ENCODE measurements around the gene UPF3A.

UPF3A gene

GRCh38 chr13:114264886-114265611 is 16.4 kb upstream of the UPF3A start:
- no peak for DNase-seq

DNA sequence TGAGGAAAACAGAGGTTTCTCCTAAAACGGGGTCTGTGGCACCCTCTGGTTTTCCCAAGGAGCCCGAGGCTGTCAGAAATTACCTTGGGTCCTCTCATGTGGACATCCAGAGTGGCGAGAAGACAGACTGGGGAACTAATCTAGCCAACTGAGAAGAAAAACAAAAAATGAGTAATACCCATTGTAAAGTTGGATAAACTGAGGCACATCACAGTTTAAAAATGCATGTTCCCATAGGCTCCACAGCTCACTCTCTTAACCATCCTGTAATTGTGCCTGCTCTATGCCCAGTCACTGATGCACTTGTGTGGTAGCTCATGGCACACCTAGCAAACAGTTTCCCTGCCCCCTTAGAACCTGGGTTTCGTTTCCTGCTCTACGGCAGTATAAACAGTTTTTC is 15.2 kb upstream of the UPF3A start:
- DNase-seq, result no peak

DNA sequence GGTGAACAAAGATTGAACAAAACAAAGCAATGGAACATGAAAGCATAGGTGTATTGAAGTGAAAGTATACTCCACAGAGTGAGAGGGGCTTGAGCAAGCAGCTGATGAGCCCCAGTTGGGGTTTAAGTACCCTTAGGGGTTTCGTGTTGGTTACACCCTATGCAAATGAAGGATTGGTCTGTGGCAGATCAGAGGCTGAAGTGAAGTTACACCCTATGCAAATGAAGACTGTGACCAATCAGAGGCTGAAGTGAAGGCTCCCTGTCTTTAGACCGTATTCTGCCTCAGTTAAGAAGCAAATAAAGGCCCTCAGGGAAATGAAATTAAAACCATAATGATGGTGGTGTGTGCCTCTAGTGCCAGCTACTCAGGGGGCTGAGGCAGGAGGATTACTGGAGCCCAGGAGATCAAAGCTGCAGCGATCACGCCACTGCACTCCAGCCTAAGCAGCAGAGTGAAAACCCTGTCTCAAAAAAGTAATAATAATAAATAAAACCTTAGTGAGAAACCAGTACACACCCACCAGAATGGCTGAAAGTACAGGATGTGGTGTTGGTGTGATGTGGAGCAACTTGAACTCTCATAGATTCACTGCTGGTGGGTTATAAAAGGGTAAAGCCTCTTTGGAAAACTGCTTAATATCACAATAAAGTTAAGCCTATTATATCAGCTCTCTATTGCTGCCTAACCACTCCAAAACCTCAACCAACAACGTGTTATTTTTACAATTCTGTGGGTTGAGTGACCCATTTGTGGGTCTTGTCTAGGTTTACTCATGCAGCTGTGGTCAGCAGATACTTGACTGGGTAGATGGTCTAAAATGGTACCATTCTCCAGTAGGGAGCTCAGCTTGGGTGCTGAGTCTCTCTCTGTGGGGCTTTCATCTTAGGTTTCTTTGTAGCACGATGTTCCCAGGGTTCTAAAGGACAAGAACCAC is 12.8 kb upstream of the UPF3A start:
- DNase-seq, result no peak

GRCh38 chr13:114269281-114269770 is 12.1 kb upstream of the UPF3A start:
- no peak for DNase-seq

DNA sequence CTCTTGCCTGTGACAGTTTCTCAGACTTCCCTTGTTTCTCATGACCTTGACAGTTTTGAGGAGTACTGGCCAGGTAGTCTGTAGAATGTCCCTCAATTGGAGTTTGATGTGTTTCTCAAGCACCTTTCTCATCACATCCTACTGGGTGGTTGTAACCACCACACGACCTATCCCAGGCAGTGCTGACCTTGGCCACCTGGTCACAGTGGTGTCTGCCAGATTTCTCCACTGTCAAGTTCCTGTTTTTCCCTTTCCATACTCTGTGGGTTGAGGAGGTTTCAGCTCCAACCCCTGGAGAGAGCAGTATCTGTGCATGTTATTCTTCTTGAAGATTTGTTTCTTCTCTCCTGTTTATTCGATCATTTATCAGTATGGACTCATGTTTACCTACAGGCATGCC is 8.4 kb upstream of the UPF3A start:
- DNase-seq, result no peak

DNA sequence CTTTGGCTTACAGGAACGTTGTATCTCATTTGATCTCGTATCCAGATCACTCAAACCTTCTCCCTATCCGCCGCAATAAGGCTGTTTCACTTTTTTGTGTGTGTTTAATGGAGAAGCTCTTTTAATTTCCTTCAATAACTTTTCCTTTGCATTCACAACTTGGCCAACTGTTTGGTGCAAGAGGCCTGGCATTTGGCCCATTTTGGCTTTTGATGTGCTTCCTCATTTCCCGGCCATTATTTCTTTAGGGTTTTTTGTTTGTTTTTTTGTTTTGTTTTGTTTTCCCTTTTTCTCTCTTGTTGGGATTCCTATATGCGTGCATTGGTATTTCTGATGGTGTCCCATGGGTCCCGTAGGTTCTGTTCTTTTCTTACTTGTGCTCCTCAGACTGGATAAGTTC is 6.1 kb upstream of the UPF3A start:
- no peak for DNase-seq

GRCh38 chr13:114279146-114279545 is 2.3 kb upstream of the UPF3A start:
- DNase-seq, result no peak

DNA sequence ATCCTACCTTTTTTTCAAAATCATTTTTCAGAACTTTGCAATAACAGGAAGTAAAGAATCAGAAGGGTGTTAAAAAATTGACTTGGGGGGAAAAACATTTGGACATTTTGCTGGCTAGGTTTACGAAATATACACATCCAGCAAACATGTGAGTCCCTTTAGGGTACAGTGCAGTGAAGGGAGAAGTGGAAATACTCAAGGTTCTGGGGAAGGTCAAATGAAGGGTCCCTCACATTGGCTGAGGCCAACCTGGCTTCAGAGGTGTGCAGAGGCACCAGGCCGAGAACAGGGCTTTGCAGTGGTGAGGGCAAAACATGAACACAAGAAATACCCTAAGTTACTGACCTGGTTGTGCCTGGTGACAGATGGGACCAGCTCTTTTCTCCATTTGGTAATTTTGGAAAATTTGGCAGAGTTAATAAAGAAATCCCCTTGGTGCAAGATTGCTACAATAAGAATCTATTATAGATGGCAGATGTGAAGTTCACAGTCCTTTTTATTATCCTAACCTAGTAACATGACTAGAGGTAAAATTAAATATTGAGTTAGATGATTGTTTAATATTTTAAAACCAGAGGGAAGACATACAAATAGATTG is 1.5 kb upstream of the UPF3A start:
- DNase-seq, result no peak

- peak; percentile 47 for DNase-seq
Measured at GRCh38 chr13:114282041-114282670, 755 bp downstream of the UPF3A start.

DNA sequence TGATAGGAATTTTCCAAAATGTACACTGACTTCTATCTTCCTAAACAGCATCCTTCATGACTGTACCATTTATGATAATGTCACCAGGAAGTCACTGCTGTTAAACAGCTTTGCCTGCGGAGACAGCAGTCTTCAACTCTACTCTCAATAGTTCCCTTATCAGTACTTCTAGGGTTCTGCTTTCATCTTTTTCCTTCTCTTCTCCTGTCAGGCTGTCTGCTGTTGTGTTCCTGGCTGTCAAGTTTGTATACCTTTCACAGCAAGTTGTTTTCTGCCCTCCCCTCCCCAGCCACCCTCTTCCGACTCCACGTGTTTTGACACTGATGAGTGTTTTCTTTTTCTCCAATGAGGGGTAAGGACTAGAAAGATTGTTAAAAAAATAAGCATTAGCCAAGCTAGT is 2.2 kb downstream of the UPF3A start:
- DNase-seq, result no peak

- DNase-seq, result no peak
Measured at GRCh38 chr13:114284680-114285079, 3.3 kb downstream of the UPF3A start.

DNA sequence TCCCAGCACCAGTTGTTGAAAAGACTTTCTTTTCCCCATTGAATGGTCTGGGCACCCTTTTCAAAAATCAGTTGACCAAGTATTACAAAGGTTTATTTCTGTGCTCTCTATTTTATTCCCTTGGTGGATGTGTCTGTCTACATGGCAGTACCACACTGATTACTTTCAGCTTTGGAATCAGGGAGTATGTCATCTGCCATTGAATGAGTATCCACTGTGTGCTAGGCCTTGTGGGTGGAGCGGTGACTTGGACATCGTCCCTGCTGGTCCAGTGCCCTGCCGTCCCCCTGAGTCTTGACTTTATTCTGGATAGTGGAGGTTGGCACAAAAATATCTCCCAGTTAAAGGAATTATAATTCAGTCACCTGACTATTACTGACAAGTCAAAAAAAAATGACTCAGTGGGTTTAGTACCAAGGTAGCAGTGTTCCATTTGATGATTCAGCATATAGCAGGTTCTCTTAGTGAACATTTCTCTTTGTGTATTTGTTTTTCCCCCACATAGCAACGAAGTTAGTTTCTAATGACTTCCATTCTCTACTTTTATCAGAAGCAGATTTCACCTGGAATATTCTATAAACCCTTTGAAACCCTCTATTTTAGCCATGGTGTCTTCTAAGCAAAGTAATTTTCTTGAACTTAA is 3.9 kb downstream of the UPF3A start:
- no peak for DNase-seq

GRCh38 chr13:114286808-114287207 is 5.4 kb downstream of the UPF3A start:
- no peak for DNase-seq

- no peak for DNase-seq
Measured at GRCh38 chr13:114288157-114288591, 6.8 kb downstream of the UPF3A start.

GRCh38 chr13:114296448-114296847 is 15.0 kb downstream of the UPF3A start:
- DNase-seq, result no peak

GRCh38 chr13:114296902-114297301 is 15.5 kb downstream of the UPF3A start:
- DNase-seq, result no peak

DNA sequence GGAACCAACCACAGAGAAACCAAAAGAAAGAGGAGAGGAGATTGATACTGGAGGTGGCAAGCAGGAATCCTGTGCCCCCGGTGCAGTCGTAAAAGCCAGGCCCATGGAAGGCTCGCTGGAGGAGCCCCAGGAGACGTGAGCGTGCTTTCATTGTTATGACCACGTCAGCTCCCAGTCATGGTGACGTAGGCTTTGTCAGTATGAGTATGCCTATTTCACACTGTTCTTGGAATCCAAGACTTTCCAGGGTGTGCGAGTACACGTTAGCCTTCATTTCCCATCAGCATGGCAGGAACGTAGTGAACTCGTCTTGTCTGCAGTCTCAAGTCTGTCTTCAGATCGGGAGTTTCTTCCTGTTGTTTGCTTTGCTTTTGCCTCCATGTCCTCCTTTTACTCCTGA is 17.5 kb downstream of the UPF3A start:
- no peak for DNase-seq

- no peak for DNase-seq
Measured at GRCh38 chr13:114299604-114300305, 18.4 kb downstream of the UPF3A start.

DNA sequence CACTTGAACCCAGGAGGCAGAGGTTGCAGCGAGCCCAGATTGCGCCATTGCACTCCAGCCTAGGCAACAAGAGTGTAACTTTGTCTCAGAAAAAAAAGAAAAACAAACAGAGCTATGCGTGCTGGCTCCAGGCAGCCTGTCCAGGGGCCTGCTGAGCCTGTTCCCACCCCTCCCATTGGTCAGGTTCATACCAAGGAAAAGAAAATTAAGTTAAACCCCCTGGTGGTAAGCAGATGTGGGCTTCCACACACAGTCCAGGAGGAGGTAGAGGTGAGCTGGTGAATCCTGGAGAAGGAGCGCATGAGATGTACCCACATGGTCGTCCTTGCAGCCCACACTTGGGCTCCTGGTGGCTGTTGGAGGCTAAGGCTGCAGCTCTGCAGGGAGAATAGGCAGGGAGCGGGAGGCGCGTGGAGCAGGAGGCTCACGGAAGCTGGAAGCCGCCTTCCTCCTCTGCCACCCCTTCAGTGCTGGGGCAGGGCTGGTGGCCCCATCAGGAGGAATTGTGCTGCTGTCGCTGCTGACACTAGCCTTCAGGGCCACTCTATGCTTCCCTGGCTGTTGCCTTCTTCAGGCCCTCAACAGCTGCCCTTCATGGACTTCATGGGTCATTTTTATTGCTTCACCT is 22.4 kb downstream of the UPF3A start:
- DNase-seq, result no peak

- no peak for DNase-seq
Measured at GRCh38 chr13:114304346-114305034, 23.1 kb downstream of the UPF3A start.

- no peak for DNase-seq
Measured at GRCh38 chr13:114309086-114309485, 27.7 kb downstream of the UPF3A start.

Measured in activated T-cell treated with anti-CD3 and anti-CD28 coated beads, Interleukin-2, amount 50 U/mL, for 1 hour (primary cell).